NCI-H1048 (cell line): Measurements from ENCODE around the gene TAS2R43.
"Not testable (repeated sequence)": the region's sequence is repeated elsewhere in the genome, so short reads cannot be mapped to it uniquely, and the experiment has no call there.

Experiments
- DNase-seq: peaks from one replicate; lab custom pipeline; 2025; lab: John Stamatoyannopoulos, UW

Gene TAS2R43

GRCh38 chr12:11059784-11060183, 32.3 kb downstream of the TAS2R43 start:
- no peak for DNase-seq

DNA sequence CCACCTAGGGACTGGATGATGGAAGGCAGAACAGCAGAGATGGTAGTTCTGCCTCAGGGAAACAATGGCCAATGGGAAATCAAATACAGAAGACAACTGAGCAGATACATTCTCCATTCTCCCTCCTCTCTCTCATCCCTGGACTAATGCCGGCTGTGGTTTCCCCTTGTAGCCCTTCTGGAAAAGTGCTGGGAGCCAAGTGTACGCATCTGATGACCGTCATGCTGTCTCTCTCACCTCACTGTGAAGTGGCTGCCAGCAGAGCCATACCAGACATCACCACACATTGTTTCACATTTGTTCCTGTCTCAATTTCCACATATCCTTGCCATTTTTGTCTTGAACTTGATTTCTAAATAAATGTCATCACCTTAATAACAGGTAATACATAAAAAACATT, 33.1 kb downstream of the TAS2R43 start:
- DNase-seq: no peak

DNA sequence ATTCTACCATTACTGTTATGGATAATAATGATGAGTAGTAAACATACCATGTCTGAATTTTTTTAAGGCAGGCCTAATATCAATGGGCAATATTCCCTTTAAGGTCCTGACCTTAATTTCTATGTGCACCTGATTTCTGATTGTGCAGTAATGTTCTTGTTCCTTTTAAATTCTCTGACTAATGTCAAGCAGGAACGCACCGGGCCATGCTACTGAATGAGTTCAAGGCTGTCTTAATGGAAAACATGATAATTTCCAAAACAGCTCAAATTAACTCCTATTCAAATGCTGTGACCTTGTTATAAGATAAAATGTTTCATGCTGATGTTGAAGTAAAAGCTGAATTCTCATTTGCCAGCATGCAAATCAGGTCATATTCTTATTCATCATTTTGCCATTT, 36.8 kb downstream of the TAS2R43 start:
- DNase-seq: no peak

DNA sequence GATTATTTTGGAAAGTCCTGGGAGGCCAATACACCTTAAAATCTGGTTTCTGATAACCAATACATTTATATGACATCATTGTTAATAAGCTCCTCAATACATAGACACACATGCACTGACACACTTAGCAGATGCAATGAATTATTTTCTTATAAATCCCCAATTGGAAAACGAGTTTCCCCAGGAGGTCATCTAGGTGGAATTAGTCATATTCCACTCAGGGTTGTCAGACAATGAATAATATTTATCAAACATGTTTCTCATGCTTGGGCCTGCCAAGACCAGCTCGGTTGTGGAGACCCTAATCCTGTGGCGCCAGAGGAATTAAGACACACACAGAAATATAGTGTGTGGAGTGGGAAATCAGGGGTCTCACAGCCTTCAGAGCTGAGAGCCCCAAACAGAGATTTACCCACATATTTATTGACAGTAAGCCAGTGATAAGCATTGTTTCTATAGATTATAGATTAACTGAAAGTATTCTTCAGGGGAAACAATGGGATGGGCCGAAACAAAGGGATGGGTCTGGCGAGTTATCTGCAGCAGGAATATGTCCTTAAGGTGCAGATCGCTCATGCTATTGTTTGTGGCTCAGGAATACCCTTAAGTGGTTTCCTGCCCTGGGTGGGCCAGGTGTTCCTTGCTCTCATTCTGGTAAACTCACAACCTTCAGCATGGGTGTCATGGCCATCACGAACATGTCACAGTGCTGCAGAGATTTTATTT, 42.1 kb downstream of the TAS2R43 start:
- not testable (repeated sequence) for DNase-seq

DNA sequence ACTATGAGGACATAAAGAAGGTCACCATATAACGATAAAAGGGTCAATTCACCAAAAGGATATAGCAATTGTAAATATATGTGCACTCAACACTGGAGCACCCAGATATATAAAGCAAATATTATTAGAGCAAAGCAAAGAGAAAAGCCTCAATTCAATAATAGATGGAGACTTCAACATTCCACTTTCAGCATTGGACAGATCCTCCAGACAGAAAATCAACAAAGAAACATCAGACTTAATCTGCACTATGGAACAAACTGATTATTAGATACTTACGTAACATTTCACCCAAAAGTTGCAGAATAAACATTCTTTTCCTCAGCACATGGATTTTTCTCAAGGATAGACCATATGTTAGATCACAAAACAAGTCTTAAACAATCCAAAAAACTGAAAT, 50.7 kb downstream of the TAS2R43 start:
- not testable (repeated sequence) for DNase-seq
